Measurements from ENCODE around the gene OPRM1. TPM values are rescaled to one million over a fixed set of nuclear protein-coding genes. Genes with fewer than 3 reads are reported as not detected.
"Not testable (repeated sequence)": the region's sequence is repeated elsewhere in the genome, so short reads cannot be mapped to it uniquely, and the experiment has no call there.

Gene OPRM1
- total RNA-seq, 1 donor from 2014 or later = not detected

- TF ChIP-seq, protein P1, sequence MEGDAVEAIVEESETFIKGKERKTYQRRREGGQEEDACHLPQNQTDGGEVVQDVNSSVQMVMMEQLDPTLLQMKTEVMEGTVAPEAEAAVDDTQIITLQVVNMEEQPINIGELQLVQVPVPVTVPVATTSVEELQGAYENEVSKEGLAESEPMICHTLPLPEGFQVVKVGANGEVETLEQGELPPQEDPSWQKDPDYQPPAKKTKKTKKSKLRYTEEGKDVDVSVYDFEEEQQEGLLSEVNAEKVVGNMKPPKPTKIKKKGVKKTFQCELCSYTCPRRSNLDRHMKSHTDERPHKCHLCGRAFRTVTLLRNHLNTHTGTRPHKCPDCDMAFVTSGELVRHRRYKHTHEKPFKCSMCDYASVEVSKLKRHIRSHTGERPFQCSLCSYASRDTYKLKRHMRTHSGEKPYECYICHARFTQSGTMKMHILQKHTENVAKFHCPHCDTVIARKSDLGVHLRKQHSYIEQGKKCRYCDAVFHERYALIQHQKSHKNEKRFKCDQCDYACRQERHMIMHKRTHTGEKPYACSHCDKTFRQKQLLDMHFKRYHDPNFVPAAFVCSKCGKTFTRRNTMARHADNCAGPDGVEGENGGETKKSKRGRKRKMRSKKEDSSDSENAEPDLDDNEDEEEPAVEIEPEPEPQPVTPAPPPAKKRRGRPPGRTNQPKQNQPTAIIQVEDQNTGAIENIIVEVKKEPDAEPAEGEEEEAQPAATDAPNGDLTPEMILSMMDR (conservative IDR thresholded peaks at IDR 0.05; ENCODE audit: low read depth, low read length) = no peak
- no peak for DNase-seq (ENCODE audit: low read depth)
- H3K4me3 ChIP-seq (ENCODE audit: low read depth, low read length) = no peak overlapping the region
Measured at GRCh38 chr6:154071711-154072110, 32.7 kb downstream of the OPRM1 start.

DNA sequence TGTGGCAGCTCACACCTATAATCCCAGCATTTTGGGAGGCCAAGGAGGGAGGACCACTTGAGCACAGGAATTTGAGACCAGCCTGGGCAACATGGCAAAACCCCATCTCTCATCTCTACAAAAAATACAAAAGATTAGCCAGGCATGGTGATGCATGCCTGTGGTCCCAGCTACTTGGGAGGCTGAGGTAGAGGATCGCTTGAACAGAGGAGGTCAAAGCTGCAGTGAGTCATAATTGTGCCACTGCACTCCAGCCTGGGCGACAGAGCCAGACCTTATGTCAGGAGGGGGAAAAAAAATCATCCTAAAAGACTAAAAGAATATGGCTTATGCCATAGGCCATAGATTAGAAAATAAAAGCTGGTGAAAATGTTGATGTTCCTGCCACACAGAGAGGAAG is 39.6 kb downstream of the OPRM1 start:
- H3K4me3 ChIP-seq (ENCODE audit: low read depth, low read length); DNase-seq (ENCODE audit: low read depth): not testable (repeated sequence)

DNA sequence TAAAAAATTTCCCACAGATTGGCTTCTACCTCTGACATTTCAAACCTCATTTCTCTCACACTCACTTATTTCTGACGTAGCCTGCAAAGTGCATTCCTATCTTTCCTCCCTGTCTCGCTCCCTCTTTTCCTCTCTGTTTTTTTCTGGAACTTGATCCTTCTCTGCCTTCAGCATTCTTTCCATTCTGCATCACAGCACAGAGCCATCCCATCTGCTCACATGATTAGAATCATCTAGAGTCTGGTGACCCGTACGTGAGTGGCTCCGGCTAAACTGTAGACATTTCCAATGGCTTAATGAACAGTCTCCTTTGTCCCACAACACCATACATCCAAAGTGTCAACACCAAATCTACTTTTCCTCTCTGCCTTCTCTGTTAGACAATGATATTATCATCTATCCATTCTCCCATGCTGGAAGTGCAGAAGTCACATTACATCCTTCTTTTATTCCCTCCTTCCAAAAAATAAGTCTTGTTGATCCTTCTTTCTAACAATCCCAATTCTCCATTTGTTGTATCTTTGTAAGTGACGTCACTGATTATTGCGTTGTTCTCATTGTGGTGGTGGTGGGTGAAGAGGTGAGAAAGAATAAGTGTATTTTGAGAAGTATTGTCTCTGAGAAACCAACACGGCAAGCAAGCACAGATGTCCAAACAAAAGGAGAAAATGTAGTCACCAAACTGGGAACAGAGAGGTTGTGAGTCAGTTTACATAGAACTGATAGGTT is 41.6 kb downstream of the OPRM1 start:
- TF ChIP-seq, protein P1 (conservative IDR thresholded peaks at IDR 0.05; ENCODE audit: low read depth, low read length) = no peak
- no peak overlapping the region for H3K4me3 ChIP-seq (ENCODE audit: low read depth, low read length)
- no peak for DNase-seq (ENCODE audit: low read depth)

- TF ChIP-seq, protein P1 (conservative IDR thresholded peaks at IDR 0.05; ENCODE audit: low read depth, low read length) = no peak
- no peak for DNase-seq (ENCODE audit: low read depth)
- H3K4me3 ChIP-seq (ENCODE audit: low read depth, low read length) = no peak overlapping the region
Measured at GRCh38 chr6:154086510-154086909, 47.5 kb downstream of the OPRM1 start.

- H3K4me3 ChIP-seq (ENCODE audit: low read depth, low read length) = no peak overlapping the region
- TF ChIP-seq, protein P1 (conservative IDR thresholded peaks at IDR 0.05; ENCODE audit: low read depth, low read length) = no peak
Measured at GRCh38 chr6:154092326-154092962, 53.4 kb downstream of the OPRM1 start.

GRCh38 chr6:154093231-154094044 is 54.4 kb downstream of the OPRM1 start:
- TF ChIP-seq, protein P1 (conservative IDR thresholded peaks at IDR 0.05; ENCODE audit: low read depth, low read length) = no peak
- no peak for DNase-seq (ENCODE audit: low read depth)
- no peak overlapping the region for H3K4me3 ChIP-seq (ENCODE audit: low read depth, low read length)

More at GRCh38 chr6:154092326-154092962, 53.4 kb downstream of the OPRM1 start:
- no peak for DNase-seq (ENCODE audit: low read depth)

DNA sequence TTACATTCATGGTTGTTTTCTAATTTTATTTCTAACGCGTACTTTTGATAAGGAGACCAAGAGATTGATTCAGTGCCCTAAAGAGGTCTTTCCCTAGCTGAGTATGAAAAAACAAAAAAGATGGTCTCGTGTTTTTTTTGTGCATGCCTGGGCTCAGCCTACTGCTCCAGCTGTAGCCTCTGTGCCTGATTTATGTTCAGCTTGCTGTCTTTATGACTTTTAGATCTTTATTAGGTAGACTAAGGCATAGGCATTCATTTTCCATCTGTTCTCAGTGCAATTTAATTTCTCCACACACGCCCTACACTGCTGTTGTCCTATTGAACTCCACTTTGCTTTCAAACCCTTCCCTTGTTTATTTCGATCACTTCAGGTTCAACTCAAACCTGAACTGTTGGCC is 56.5 kb downstream of the OPRM1 start:
- no peak overlapping the region for H3K4me3 ChIP-seq (ENCODE audit: low read depth, low read length)
- DNase-seq (ENCODE audit: low read depth) = no peak
- TF ChIP-seq, protein P1 (conservative IDR thresholded peaks at IDR 0.05; ENCODE audit: low read depth, low read length) = no peak

Data from epithelial cell of proximal tubule (primary cell).